GM18526 (cell line): Measurements from ENCODE around the gene SPTLC2.

Source experiments
- POLR2A ChIP-seq: IDR thresholded peaks from 3 replicates; pipeline ENCODE4 v1.6.1; 2011; ENCODE audit not compliant: insufficient read length; ENCODE audit errors: extremely low read depth

SPTLC2 gene

GRCh38 chr14:77543637-77544334, 72.7 kb downstream of the SPTLC2 start:
- TF ChIP-seq POLR2A, result no peak

GRCh38 chr14:77543240-77543551, 73.2 kb downstream of the SPTLC2 start:
- no peak for TF ChIP-seq POLR2A

- no peak for TF ChIP-seq POLR2A
These were observed 73.8 kb downstream of the SPTLC2 start for GRCh38 chr14:77542421-77543239.

GRCh38 chr14:77541905-77542304, 74.5 kb downstream of the SPTLC2 start:
- TF ChIP-seq POLR2A, result no peak

GRCh38 chr14:77531071-77531470, 85.4 kb downstream of the SPTLC2 start:
- TF ChIP-seq POLR2A, result no peak

- no peak for TF ChIP-seq POLR2A
These were observed 86.5 kb downstream of the SPTLC2 start for GRCh38 chr14:77529963-77530362.

- no peak for TF ChIP-seq POLR2A
These were observed 87.2 kb downstream of the SPTLC2 start for GRCh38 chr14:77529213-77529612.

GRCh38 chr14:77526266-77526665, 90.2 kb downstream of the SPTLC2 start:
- no peak for TF ChIP-seq POLR2A

- no peak for TF ChIP-seq POLR2A
These were observed 91.9 kb downstream of the SPTLC2 start for GRCh38 chr14:77524536-77524935.

GRCh38 chr14:77523109-77523508, 93.3 kb downstream of the SPTLC2 start:
- no peak for TF ChIP-seq POLR2A

GRCh38 chr14:77520555-77520954, 95.9 kb downstream of the SPTLC2 start:
- TF ChIP-seq POLR2A, result no peak

- no peak for TF ChIP-seq POLR2A
These were observed 100.3 kb downstream of the SPTLC2 start for GRCh38 chr14:77516126-77516525.

GRCh38 chr14:77511486-77512162, 104.8 kb downstream of the SPTLC2 start:
- no peak for TF ChIP-seq POLR2A

GRCh38 chr14:77509366-77509765, 107.1 kb downstream of the SPTLC2 start:
- TF ChIP-seq POLR2A, result no peak

GRCh38 chr14:77508876-77509275, 107.6 kb downstream of the SPTLC2 start:
- no peak for TF ChIP-seq POLR2A

- TF ChIP-seq POLR2A, result no peak
These were observed 108.2 kb downstream of the SPTLC2 start for GRCh38 chr14:77508249-77508648.
